AG04449 (cell line): ENCODE data around the gene NPHP4.

Experiments used
- CTCF ChIA-PET: fragments of 350-600 bp; formaldehyde crosslinking; extraction: SDS; loops from one replicate; lab custom pipeline; 2021; ENCODE audit warnings: antibody characterized with exemption; lab: Yijun Ruan, JAX
- POLR2A ChIA-PET: fragments of 400-600, 350-600 bp; formaldehyde crosslinking; extraction: SDS; loops from one replicate; lab custom pipeline; 2020; ENCODE audit warnings: antibody characterized with exemption, inconsistent platforms; lab: Yijun Ruan, JAX
- DNase-seq: peaks from one replicate; pipeline ENCODE4 v3.0.0-alpha.2; 2010; ENCODE audit warnings: low read depth, low spot score
- H3K4me3 ChIP-seq: 2 replicates; pipeline ENCODE4 v1.5.1; 2011; ENCODE audit warnings: low read depth, mild to moderate bottlenecking, control low read depth, low read length
- TF ChIP-seq, protein P1 (sequence below): IDR thresholded peaks from one replicate; pipeline ENCODE4 v1.5.1; 2011; ENCODE audit warnings: mild to moderate bottlenecking, moderate library complexity, low read length, control low read depth, inconsistent platforms; ENCODE audit not compliant: insufficient read depth; ENCODE audit errors: missing control alignments

Gene NPHP4

DNA sequence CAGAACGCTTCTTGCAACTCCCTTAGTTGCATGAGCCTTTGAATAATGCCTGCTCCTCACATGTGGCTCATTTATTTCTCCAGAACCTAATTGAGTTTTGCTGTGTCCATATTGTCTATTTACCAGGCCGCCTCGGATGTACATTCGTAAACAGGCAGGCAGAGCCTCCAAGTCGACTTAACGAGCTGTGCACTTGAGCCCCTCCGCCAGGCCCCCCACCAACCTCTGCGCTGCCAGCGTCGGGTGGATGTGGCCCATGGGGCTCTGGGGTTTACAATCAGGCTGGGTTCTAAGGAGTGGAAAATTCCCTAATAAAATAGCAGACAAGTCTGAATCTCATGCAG lies 106.1 kb downstream of the NPHP4 start:
- POLR2A ChIA-PET, result no interaction called here
- no peak for DNase-seq
- CTCF ChIA-PET, result interaction anchor here (0.7 kb wide), 1 partner anchor 29 kb away, joined by 3 read pairs; no protein-coding TSS in a partner anchor
- TF ChIP-seq, protein P1, sequence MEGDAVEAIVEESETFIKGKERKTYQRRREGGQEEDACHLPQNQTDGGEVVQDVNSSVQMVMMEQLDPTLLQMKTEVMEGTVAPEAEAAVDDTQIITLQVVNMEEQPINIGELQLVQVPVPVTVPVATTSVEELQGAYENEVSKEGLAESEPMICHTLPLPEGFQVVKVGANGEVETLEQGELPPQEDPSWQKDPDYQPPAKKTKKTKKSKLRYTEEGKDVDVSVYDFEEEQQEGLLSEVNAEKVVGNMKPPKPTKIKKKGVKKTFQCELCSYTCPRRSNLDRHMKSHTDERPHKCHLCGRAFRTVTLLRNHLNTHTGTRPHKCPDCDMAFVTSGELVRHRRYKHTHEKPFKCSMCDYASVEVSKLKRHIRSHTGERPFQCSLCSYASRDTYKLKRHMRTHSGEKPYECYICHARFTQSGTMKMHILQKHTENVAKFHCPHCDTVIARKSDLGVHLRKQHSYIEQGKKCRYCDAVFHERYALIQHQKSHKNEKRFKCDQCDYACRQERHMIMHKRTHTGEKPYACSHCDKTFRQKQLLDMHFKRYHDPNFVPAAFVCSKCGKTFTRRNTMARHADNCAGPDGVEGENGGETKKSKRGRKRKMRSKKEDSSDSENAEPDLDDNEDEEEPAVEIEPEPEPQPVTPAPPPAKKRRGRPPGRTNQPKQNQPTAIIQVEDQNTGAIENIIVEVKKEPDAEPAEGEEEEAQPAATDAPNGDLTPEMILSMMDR, result no peak
- H3K4me3 ChIP-seq, result no peak overlapping the region

DNA sequence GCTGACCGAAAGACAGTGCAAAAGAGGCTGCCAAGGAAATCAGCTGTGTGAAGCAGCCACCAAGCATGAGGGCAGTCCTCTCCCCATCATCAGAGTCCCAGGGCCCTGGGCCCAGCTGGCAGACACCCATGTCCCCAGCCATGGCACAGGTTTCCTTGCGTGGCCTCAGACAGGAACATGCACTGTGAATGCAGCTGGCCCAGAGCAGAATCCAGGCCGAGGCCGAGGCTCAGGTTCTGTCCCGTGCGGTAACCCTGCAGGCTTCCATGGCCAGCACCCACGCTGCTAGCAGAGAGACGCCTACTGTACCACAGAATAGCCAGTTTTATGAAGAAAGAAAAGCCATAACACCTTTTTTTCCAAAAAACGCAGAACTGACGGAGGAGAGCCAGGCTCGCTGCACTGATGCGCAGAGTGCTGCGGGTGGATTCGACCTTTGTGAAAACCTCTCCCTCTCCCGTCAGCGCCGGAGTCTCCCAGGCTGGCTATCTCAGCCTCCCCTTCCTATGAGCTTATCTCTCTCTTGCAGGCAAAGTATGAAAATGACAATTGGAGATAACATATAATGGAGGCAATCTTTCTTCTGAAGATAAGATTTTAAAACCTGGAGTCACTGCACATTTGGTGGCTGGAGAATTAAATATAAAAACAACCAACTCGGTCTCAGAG lies 106.6 kb downstream of the NPHP4 start:
- TF ChIP-seq, protein P1, result no peak
- POLR2A ChIA-PET, result no interaction called here
- DNase-seq, result no peak

DNA sequence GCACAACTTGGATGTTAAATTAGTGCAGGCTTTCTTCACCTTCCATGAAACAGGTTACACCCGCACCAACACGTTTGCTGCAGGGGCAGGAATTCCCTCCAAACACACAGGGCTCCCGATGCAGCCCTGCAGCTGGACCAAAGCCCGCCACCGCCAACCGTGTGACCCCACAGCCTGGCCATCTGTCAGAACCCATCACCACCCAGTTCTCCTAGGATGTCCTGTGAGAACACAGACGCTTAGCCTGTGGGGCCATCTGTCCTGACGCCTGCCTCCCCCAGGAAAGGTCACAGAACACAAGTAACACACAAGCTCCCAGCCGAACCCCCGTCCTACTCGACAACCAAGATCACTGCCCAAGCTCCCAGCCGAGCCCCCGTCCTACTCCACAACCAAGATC lies 108.1 kb downstream of the NPHP4 start:
- ChIA-PET POLR2A (no interaction called here), CTCF (interaction anchor here (0.7 kb wide), 1 partner anchor 9 kb away, joined by 3 read pairs; no protein-coding TSS in a partner anchor)
- TF ChIP-seq, protein P1, result no peak
- DNase-seq, result no peak
- H3K4me3 ChIP-seq, result no peak overlapping the region

More for the DNA sequence above, 106.6 kb downstream of the NPHP4 start:
- CTCF ChIA-PET, result interaction anchor here (0.7 kb wide), 1 partner anchor 29 kb away, joined by 3 read pairs; no protein-coding TSS in a partner anchor
- H3K4me3 ChIP-seq, result no peak overlapping the region

DNA sequence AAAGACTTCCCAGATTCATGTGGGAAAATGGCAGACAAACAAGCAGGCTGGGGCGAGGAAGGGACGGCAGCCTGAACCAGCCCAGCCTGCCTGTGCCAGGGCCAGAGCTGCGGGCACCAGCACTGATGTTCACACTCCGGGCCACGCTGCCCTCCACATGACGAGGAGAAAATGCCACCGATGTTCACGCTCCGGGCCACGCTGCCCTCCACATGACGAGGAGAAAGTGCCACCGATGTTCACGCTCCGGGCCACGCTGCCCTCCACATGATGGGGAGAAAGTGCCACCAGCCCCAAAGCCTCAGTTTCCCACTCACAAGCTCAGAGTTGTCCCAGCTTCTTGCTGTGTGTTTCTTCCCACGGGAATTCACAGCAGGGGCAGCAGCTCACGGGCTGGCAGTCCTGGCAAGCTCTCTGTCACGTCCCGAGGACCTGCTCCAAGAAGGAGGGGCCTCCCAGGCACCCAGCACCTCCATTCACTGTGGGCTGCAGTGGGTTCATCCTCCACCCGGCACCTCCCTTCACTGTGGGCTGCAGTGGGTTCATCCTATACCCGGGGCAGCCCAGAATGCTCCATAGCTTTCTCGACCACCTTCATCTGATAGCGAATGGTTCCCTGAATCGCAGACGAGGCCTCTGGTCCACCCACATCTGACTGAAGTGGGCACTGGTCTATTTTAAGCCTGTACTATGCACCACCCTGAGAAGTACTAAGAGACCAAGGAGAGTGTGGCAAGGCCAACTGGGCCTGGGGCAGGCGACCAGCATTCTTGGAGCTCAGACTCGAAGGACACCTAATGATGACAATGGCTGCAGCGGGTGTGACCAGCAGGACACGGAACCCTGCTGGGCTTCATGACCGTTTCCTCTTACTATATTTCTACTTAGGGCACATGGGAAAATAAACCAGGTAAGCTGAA lies 108.8 kb downstream of the NPHP4 start:
- ChIA-PET POLR2A (no interaction called here), CTCF (no interaction called here)
- DNase-seq, result no peak
- H3K4me3 ChIP-seq, result no peak overlapping the region
- TF ChIP-seq, protein P1, result no peak

DNA sequence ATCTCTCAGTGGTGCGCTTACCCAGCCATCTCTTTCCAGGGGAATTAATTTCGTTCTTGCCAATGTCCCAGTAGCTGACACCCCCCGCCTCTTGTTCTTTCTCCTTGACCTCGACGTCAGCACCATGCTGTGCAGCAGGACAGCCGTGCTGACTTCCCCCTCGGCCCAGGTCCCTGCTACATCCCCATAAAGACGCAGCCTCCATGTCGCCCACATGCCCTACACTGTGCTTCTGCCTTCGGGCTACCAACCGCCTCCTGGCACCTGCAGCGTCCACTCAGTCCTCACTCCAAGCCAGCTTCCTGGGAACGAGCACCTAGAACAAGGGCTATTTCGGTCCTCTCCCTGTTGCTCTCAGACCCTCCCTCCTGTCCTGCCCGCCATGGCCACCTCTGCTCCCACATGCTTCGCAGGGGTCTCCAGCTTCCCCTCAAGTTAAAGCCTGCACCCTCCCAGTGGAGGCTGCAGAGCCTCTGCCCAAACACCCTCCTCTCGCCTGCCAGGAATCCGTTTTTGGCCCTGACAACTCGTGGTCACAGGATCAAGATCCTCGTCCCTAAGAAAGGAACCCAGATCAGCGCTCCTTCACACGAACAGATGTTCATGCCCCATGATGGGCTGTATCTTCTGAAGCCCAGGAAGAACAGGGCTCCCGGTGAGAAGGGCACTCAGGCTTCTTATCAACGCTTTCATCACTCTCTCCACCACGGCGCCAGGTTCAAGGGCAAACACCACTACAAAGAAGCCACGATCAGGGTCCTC lies 109.7 kb downstream of the NPHP4 start:
- TF ChIP-seq, protein P1, result no peak
- no peak overlapping the region for H3K4me3 ChIP-seq
- ChIA-PET POLR2A (no interaction called here), CTCF (interaction anchor here (1.2 kb wide), 1 partner anchor 39 kb away, joined by 3 read pairs; no protein-coding TSS in a partner anchor)
- DNase-seq, result no peak
